ENCODE data around the gene GSN.
A peak's percentile ranks its signal among the peaks of the same experiment; 100 is the strongest.

Gene GSN

GRCh38 chr9:121267689-121268597, at the start of gene GSN:
GSN (plus strand) TSS chr9:121268162; CDS start chr9:121301972, 33,810 bp downstream.
- peak; percentile 48 for DNase-seq

- no peak for DNase-seq
These were observed 49.5 kb upstream of the GSN start for GRCh38 chr9:121218357-121219027.

GRCh38 chr9:121219530-121219929, 48.4 kb upstream of the GSN start:
- no peak for DNase-seq

- peak; percentile 79 for DNase-seq
These were observed 46.8 kb upstream of the GSN start for GRCh38 chr9:121220996-121221663.

GRCh38 chr9:121221664-121222055, 46.3 kb upstream of the GSN start:
- DNase-seq = no peak

GRCh38 chr9:121222524-121223171, 45.3 kb upstream of the GSN start:
- peak; percentile 62 for DNase-seq

- no peak for DNase-seq
These were observed 42.7 kb upstream of the GSN start for GRCh38 chr9:121225240-121225639.

GRCh38 chr9:121226175-121226574, 41.8 kb upstream of the GSN start:
- no peak for DNase-seq

GRCh38 chr9:121227862-121228261, 40.1 kb upstream of the GSN start:
- DNase-seq = no peak

- DNase-seq = no peak
These were observed 37.7 kb upstream of the GSN start for GRCh38 chr9:121230256-121230655.

GRCh38 chr9:121232251-121232650, 35.7 kb upstream of the GSN start:
- no peak for DNase-seq

- peak; percentile 52 for DNase-seq
These were observed 33.8 kb upstream of the GSN start for GRCh38 chr9:121233906-121234831.

- DNase-seq = no peak
These were observed 33.2 kb upstream of the GSN start for GRCh38 chr9:121234832-121235161.

GRCh38 chr9:121235512-121235911, 32.5 kb upstream of the GSN start:
- no peak for DNase-seq

- no peak for DNase-seq
These were observed 30.0 kb upstream of the GSN start for GRCh38 chr9:121237916-121238315.

GRCh38 chr9:121239071-121239470, 28.9 kb upstream of the GSN start:
- DNase-seq = no peak

GRCh38 chr9:121239851-121240250, 28.1 kb upstream of the GSN start:
- DNase-seq = no peak

GRCh38 chr9:121240472-121241135, 27.4 kb upstream of the GSN start:
- DNase-seq = no peak

- DNase-seq = no peak
These were observed 25.6 kb upstream of the GSN start for GRCh38 chr9:121242219-121242958.

GRCh38 chr9:121242959-121243346, 25.0 kb upstream of the GSN start:
- DNase-seq = no peak
